ENCODE results near the gene STARD3NL. TPM values are rescaled to one million over a fixed set of nuclear protein-coding genes. Genes with fewer than 3 reads are reported as not detected.

Gene STARD3NL
- total and polyA plus RNA-seq, 2 donors: 28.8 to 34.0 TPM

DNA sequence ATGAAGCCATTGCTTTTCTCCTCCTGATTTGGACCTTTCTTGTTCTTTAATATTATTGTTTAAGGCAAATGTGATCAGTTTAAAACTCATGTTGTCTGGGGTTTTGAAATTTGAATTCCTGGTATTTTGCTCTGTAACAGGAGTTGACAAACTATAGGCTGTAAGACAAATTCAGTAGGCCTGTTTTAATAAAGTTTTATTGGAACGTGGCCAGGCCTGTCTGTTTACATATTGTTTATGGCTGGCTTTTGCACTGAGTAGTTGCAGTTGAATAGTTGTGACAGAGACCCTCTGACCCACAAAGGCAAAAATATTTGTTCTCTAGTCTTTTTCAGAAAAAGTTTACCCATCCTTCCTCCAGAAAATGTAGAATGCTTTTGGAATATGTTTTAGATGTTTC is 29.8 kb downstream of the STARD3NL start:
- no peak overlapping the region for H3K27ac ChIP-seq (ENCODE audit: low read depth in 1 of 2, low read length in 1 of 2)
- peaks cover 0 to 7% of the 10 kb centered on the region in 2 donors for H3K36me3 ChIP-seq (ENCODE audit: control insufficient read depth in 2 of 2, insufficient read depth in 2 of 2, low read length in 1 of 2)
- H3K9me3 ChIP-seq (ENCODE audit: control insufficient read depth in 2 of 2, insufficient read depth in 1 of 2, low read length in 1 of 2): no peaks in the 10 kb centered on the region
- no peak for DNase-seq (ENCODE audit: low read depth in 6 of 9, low spot score in 9 of 9)
- WGBS: 95% methylated on average over 1 of the region's 1 CpG
- no peaks in the 10 kb centered on the region for H3K4me1 ChIP-seq (ENCODE audit: control insufficient read depth in 2 of 2, insufficient read depth in 2 of 2, low read length in 2 of 2)
- no peaks in the 10 kb centered on the region for H3K27me3 ChIP-seq (ENCODE audit: control insufficient read depth in 2 of 2, insufficient read depth in 1 of 2, low read length in 1 of 2)
- H3K4me3 ChIP-seq (ENCODE audit: low read length in 2 of 2): no peak overlapping the region

DNA sequence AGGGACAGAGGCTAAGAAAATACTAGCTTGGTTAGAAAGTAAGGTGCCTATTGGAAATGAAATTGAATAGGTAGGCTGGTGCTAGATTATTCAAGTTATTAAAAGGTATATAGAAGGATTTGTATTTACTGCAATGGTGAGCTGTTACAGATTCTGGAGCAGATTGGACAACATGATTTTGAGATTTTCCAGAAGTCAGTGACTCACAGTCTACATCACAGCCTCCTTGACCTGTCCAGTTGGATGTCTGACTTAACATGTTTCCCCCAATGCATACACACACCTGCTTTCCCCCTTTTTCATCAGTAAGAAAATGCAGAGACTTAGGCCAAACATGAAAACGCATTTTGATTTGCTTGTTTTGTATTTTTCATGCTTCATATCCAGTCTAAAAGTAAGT is 33.4 kb downstream of the STARD3NL start:
- Histone ChIP-seq H3K4me3 (ENCODE audit: low read length in 2 of 2) (no peak overlapping the region), H3K4me1 (ENCODE audit: control insufficient read depth in 2 of 2, insufficient read depth in 2 of 2, low read length in 2 of 2) (peaks cover 0 to 8% of the 10 kb centered on the region in 2 donors), H3K9me3 (ENCODE audit: control insufficient read depth in 2 of 2, insufficient read depth in 1 of 2, low read length in 1 of 2) (no peaks in the 10 kb centered on the region), H3K27me3 (ENCODE audit: control insufficient read depth in 2 of 2, insufficient read depth in 1 of 2, low read length in 1 of 2) (no peaks in the 10 kb centered on the region), H3K27ac (ENCODE audit: low read depth in 1 of 2, low read length in 1 of 2) (no peak overlapping the region), H3K36me3 (ENCODE audit: control insufficient read depth in 2 of 2, insufficient read depth in 2 of 2, low read length in 1 of 2) (peaks cover 3 to 15% of the 10 kb centered on the region in 2 donors)
- WGBS: 94% methylated on average over 1 of the region's 1 CpG
- DNase-seq (ENCODE audit: low read depth in 6 of 9, low spot score in 9 of 9): no peak

DNA sequence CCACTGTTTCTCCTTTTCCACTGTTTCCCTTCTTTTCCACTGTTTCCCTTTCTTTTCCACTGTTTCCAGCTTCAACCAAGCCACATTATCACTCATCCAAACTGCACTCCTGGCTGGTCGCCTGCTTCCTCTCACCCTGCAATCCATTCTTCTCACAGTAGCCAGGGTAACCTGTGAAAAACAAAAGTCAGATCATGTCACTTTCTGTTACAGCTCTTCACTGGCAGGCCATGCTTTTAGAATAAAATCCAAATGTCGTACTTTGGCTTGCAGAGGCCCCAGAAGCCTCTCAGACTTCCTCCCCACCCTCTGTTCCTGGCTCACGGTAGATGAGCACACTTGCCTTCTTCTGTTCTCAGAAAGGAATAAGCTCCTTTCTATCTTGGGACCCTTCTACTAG is 33.9 kb downstream of the STARD3NL start:
- H3K36me3 ChIP-seq (ENCODE audit: control insufficient read depth in 2 of 2, insufficient read depth in 2 of 2, low read length in 1 of 2): peaks cover 4 to 17% of the 10 kb centered on the region in 2 donors
- peak in 1 of 9 donors; percentile 26 for DNase-seq (ENCODE audit: low read depth in 6 of 9, low spot score in 9 of 9)
- H3K4me3 ChIP-seq (ENCODE audit: low read length in 2 of 2): no peak overlapping the region
- H3K27me3 ChIP-seq (ENCODE audit: control insufficient read depth in 2 of 2, insufficient read depth in 1 of 2, low read length in 1 of 2): no peaks in the 10 kb centered on the region
- peaks cover 0 to 12% of the 10 kb centered on the region in 2 donors for H3K4me1 ChIP-seq (ENCODE audit: control insufficient read depth in 2 of 2, insufficient read depth in 2 of 2, low read length in 2 of 2)
- no peaks in the 10 kb centered on the region for H3K9me3 ChIP-seq (ENCODE audit: control insufficient read depth in 2 of 2, insufficient read depth in 1 of 2, low read length in 1 of 2)
- peak overlapping the region; percentile 2 to 11 for H3K27ac ChIP-seq (ENCODE audit: low read depth in 1 of 2, low read length in 1 of 2)
- WGBS: 50% methylated on average over 3 of the region's 3 CpGs

DNA sequence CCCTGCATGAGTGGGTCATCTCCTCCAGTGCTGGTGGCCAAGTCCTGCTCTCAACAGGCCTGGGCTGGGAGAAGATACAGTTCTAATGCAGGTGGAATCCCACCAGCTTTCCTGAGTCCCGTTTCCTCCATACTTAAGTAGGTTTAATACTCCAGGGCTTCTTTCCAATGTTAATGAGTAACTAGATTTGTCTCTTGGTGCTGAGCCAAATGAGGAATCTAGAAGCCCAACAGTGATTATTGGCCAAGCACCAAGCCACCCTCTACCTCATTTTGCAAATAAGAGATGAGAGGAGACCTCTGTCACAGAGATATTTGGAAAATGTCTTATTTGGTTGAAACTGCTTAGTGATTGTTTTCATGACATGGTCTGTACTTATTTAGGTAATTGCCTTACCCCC is 37.1 kb downstream of the STARD3NL start:
- 96% methylated on average over 1 of the region's 1 CpG for WGBS
- no peak overlapping the region for H3K27ac ChIP-seq (ENCODE audit: low read depth in 1 of 2, low read length in 1 of 2)
- DNase-seq (ENCODE audit: low read depth in 6 of 9, low spot score in 9 of 9): no peak
- peaks cover 17 to 29% of the 10 kb centered on the region in 2 donors for H3K36me3 ChIP-seq (ENCODE audit: control insufficient read depth in 2 of 2, insufficient read depth in 2 of 2, low read length in 1 of 2)
- H3K9me3 ChIP-seq (ENCODE audit: control insufficient read depth in 2 of 2, insufficient read depth in 1 of 2, low read length in 1 of 2): no peaks in the 10 kb centered on the region
- no peaks in the 10 kb centered on the region for H3K27me3 ChIP-seq (ENCODE audit: control insufficient read depth in 2 of 2, insufficient read depth in 1 of 2, low read length in 1 of 2)
- peaks cover 0 to 16% of the 10 kb centered on the region in 2 donors for H3K4me1 ChIP-seq (ENCODE audit: control insufficient read depth in 2 of 2, insufficient read depth in 2 of 2, low read length in 2 of 2)
- H3K4me3 ChIP-seq (ENCODE audit: low read length in 2 of 2): no peak overlapping the region

DNA sequence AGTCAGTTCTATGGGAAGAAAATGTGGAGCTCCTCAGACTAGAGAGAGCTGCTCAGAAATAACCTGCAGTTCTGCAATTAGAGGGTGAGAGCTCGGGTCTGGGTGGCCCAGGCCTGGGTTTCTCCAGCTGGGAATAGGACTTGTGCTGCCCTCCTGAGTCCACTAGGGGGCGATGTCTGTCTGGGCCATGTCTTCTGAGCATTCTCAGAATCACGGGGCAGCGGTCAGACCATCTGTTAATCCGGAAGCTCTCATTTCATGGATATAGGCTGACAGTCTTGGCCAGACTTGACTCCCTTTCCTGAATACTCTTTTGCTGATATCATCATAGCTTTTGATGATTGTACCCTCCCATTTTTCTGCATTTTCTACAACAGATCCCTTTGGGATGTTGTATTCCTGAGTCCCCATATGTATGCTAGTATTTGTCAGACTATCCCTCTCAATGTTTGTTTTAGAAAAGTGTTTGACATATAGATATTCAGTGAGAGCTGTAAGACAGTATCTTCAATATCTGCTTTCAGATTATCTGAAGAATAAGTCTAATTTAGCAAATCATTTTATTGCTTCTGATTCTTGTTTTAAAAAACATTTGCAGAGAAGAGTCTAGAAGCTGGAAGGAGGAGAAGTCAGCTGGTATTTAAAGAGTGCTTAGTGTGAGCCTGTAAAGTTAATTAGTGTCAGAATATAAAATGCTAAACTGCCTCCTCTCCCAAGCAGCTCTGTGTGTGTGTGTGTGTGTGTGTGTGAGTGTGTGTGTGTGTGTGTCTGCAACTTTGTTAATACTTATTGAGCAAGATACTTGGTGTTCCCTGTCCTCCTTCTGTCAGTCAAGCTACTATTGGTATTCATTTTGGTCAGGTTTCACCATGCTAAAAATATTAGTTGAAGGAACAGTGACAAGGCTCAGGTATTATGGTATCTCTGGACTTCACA is 38.0 kb downstream of the STARD3NL start:
- WGBS: 4% methylated on average over 5 of the region's 5 CpGs
- DNase-seq (ENCODE audit: low read depth in 6 of 9, low spot score in 9 of 9): peak; percentile 52 to 87 (median 77)

DNA sequence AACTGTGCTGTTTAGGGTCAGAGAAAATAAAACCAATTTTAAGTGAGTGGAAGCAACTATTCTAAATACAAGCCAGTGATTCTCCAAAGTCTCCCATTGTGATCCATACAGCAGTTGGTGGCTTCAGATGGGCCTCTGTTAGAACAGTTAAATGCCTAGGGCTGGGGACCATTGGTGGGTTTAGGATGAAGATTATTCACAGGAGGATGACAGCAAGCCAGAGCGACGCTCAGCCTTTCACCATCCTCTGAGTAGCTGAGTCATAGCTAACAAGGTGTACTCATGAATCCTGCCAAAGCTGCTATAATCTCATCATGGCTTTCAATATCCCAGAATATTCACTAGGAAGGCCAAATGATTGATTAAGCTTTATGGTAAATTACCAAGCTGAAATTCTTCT is 39.6 kb downstream of the STARD3NL start:
- Histone ChIP-seq H3K4me1 (ENCODE audit: control insufficient read depth in 2 of 2, insufficient read depth in 2 of 2, low read length in 2 of 2) (peaks cover 0 to 17% of the 10 kb centered on the region in 2 donors), H3K9me3 (ENCODE audit: control insufficient read depth in 2 of 2, insufficient read depth in 1 of 2, low read length in 1 of 2) (no peaks in the 10 kb centered on the region), H3K4me3 (ENCODE audit: low read length in 2 of 2) (no peak overlapping the region), H3K27me3 (ENCODE audit: control insufficient read depth in 2 of 2, insufficient read depth in 1 of 2, low read length in 1 of 2) (no peaks in the 10 kb centered on the region), H3K36me3 (ENCODE audit: control insufficient read depth in 2 of 2, insufficient read depth in 2 of 2, low read length in 1 of 2) (peaks cover 23 to 45% of the 10 kb centered on the region in 2 donors), H3K27ac (ENCODE audit: low read depth in 1 of 2, low read length in 1 of 2) (no peak overlapping the region)
- WGBS: 82% methylated on average over 2 of the region's 2 CpGs
- DNase-seq (ENCODE audit: low read depth in 6 of 9, low spot score in 9 of 9): no peak

More for the DNA sequence above, 38.0 kb downstream of the STARD3NL start:
- Histone ChIP-seq H3K9me3 (ENCODE audit: control insufficient read depth in 2 of 2, insufficient read depth in 1 of 2, low read length in 1 of 2) (no peaks in the 10 kb centered on the region), H3K27ac (ENCODE audit: low read depth in 1 of 2, low read length in 1 of 2) (peak overlapping the region in 1 of 2 donors; percentile 21), H3K4me3 (ENCODE audit: low read length in 2 of 2) (no peak overlapping the region), H3K4me1 (ENCODE audit: control insufficient read depth in 2 of 2, insufficient read depth in 2 of 2, low read length in 2 of 2) (peaks cover 0 to 16% of the 10 kb centered on the region in 2 donors), H3K27me3 (ENCODE audit: control insufficient read depth in 2 of 2, insufficient read depth in 1 of 2, low read length in 1 of 2) (no peaks in the 10 kb centered on the region), H3K36me3 (ENCODE audit: control insufficient read depth in 2 of 2, insufficient read depth in 2 of 2, low read length in 1 of 2) (peaks cover 18 to 36% of the 10 kb centered on the region in 2 donors)

DNA sequence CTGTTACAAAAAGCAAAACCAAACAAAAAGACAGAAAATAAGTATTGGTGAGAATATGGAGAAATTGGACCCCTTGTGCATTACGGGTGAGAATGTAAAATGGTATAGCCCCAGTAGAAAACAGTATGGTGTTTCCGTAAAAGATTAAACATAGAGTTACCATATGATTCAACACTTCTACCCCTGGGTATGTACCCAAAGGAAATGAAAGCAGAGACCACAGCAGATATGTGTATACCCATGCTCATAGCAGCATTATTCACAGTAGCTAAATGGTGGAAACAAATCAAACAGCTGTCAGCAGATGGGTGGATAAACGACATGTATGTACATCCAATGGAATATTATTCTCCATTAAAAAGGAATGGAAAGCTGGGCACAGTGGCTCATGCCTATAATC is 42.4 kb downstream of the STARD3NL start:
- no peak overlapping the region for H3K27ac ChIP-seq (ENCODE audit: low read depth in 1 of 2, low read length in 1 of 2)
- H3K9me3 ChIP-seq (ENCODE audit: control insufficient read depth in 2 of 2, insufficient read depth in 1 of 2, low read length in 1 of 2): no peaks in the 10 kb centered on the region
- H3K4me3 ChIP-seq (ENCODE audit: low read length in 2 of 2): no peak overlapping the region
- no peaks in the 10 kb centered on the region for H3K27me3 ChIP-seq (ENCODE audit: control insufficient read depth in 2 of 2, insufficient read depth in 1 of 2, low read length in 1 of 2)
- H3K4me1 ChIP-seq (ENCODE audit: control insufficient read depth in 2 of 2, insufficient read depth in 2 of 2, low read length in 2 of 2): peaks cover 0 to 20% of the 10 kb centered on the region in 2 donors
- DNase-seq (ENCODE audit: low read depth in 6 of 9, low spot score in 9 of 9): no peak
- WGBS: 90% methylated on average over 3 of the region's 3 CpGs
- peaks cover 23 to 45% of the 10 kb centered on the region in 2 donors for H3K36me3 ChIP-seq (ENCODE audit: control insufficient read depth in 2 of 2, insufficient read depth in 2 of 2, low read length in 1 of 2)

DNA sequence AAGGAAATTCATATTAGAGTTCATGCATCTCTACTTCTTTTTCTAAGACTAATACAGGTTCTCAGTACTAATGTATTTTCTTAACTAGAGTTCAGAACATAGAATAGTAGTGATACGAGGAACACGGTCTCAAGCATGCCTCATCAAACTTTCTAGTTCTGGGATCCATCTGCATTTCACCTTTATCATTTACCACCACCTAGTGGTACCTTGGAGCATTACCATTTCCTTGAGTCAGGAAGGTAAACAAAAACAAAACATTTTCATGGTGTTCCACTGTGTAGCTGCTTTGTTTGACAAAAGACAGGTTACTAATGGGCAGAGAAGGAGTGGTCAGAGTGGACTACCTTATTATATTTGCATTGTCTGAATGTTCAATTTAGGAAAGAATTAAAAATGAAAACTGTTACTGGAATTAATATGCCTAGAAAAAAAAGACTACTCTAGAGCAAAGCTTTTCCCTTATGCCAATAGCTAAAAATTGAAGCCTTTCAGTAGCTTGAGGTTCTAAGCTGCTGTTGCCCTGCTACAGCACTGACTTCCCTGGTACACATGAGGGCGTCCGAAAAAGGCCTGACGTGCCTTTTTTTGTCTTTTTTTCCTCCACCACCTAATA is 44.5 kb downstream of the STARD3NL start:
- H3K36me3 ChIP-seq (ENCODE audit: control insufficient read depth in 2 of 2, insufficient read depth in 2 of 2, low read length in 1 of 2): peaks cover 17 to 38% of the 10 kb centered on the region in 2 donors
- H3K27ac ChIP-seq (ENCODE audit: low read depth in 1 of 2, low read length in 1 of 2): peak overlapping the region in 1 of 2 donors; percentile 62
- H3K9me3 ChIP-seq (ENCODE audit: control insufficient read depth in 2 of 2, insufficient read depth in 1 of 2, low read length in 1 of 2): no peaks in the 10 kb centered on the region
- H3K4me1 ChIP-seq (ENCODE audit: control insufficient read depth in 2 of 2, insufficient read depth in 2 of 2, low read length in 2 of 2): peaks cover 0 to 11% of the 10 kb centered on the region in 2 donors
- DNase-seq (ENCODE audit: low read depth in 6 of 9, low spot score in 9 of 9): peak; percentile 24 to 90 (median 73)
- no peak overlapping the region for H3K4me3 ChIP-seq (ENCODE audit: low read length in 2 of 2)
- whole genome bisulfite sequencing: 66% methylated on average over 5 of the region's 5 CpGs
- no peaks in the 10 kb centered on the region for H3K27me3 ChIP-seq (ENCODE audit: control insufficient read depth in 2 of 2, insufficient read depth in 1 of 2, low read length in 1 of 2)

DNA sequence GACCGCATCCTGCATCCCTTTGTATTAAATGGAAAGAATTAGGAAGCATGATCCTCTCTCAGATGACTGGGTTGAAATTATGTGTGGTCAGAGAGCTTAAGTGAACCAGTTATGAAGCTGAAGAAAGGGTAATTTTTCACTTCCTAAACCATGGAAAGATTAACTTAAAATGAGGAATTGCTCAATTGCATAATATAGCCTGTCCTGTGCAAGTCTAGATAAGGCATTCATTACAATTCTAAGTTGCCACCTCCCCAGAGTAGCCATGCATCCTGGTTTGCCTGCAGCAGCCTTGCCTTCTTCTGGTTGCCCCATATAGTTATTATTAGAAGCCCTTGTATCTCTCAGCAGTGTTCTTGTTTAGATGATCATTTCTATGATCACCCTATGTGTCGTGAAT is 45.3 kb downstream of the STARD3NL start:
- no peak overlapping the region for H3K4me3 ChIP-seq (ENCODE audit: low read length in 2 of 2)
- H3K27me3 ChIP-seq (ENCODE audit: control insufficient read depth in 2 of 2, insufficient read depth in 1 of 2, low read length in 1 of 2): no peaks in the 10 kb centered on the region
- DNase-seq (ENCODE audit: low read depth in 6 of 9, low spot score in 9 of 9): no peak
- peaks cover 0 to 14% of the 10 kb centered on the region in 2 donors for H3K4me1 ChIP-seq (ENCODE audit: control insufficient read depth in 2 of 2, insufficient read depth in 2 of 2, low read length in 2 of 2)
- H3K9me3 ChIP-seq (ENCODE audit: control insufficient read depth in 2 of 2, insufficient read depth in 1 of 2, low read length in 1 of 2): no peaks in the 10 kb centered on the region
- H3K36me3 ChIP-seq (ENCODE audit: control insufficient read depth in 2 of 2, insufficient read depth in 2 of 2, low read length in 1 of 2): peaks cover 17 to 33% of the 10 kb centered on the region in 2 donors
- H3K27ac ChIP-seq (ENCODE audit: low read depth in 1 of 2, low read length in 1 of 2): peak overlapping the region in 1 of 2 donors; percentile 62
- 98% methylated on average over 2 of the region's 2 CpGs for WGBS
